HepG2 (cell line): ENCODE data around the gene RSBN1L. TPM values are rescaled to one million over a fixed set of nuclear protein-coding genes. Genes with fewer than 3 reads are reported as not detected.

Experiments
- ADNP ChIP-seq: sonication (generic); formaldehyde crosslinking; IDR thresholded peaks from 2 replicates; pipeline ENCODE4 v1.4.0; 2020; ENCODE audit warnings: missing genetic modification reagents
- CEBPZ ChIP-seq: IDR thresholded peaks from 2 replicates; pipeline ENCODE4 v1.6.1; 2012; ENCODE audit warnings: low read length, improper control_type of control experiment
- FOSL1 ChIP-seq: sonication (generic); formaldehyde crosslinking; IDR thresholded peaks from 2 replicates; pipeline ENCODE4 v1.9.0; 2021; ENCODE audit warnings: missing genetic modification reagents, borderline replicate concordance
- FOXO1 ChIP-seq: sonication (generic); formaldehyde crosslinking; IDR thresholded peaks from 2 replicates; pipeline ENCODE4 v1.4.0; 2020; ENCODE audit warnings: missing genetic modification reagents
- FOXP1 ChIP-seq, 2 experiments: fragments of 450-650 bp in 1 of 2; IDR thresholded peaks; 2 replicates each; pipeline ENCODE4 v1.6.1; 2017 to 2018; ENCODE audit warnings: antibody characterized with exemption in 1 of 2
- HOXA7 ChIP-seq: sonication (generic); formaldehyde crosslinking; IDR thresholded peaks from 2 replicates; pipeline ENCODE4 v1.8.1; 2022; ENCODE audit warnings: mild to moderate bottlenecking, missing genetic modification reagents, moderate library complexity
- MEF2D ChIP-seq: sonication (generic); formaldehyde crosslinking; IDR thresholded peaks from 2 replicates; pipeline ENCODE4 v1.5.1; 2020; ENCODE audit warnings: mild to moderate bottlenecking, missing genetic modification reagents
- MTA3 ChIP-seq: sonication (generic); formaldehyde crosslinking; IDR thresholded peaks from 2 replicates; pipeline ENCODE4 v1.4.0; 2020; ENCODE audit warnings: missing genetic modification reagents
- NR3C1 ChIP-seq: sonication (generic); formaldehyde crosslinking; IDR thresholded peaks from 2 replicates; pipeline ENCODE4 v1.4.0; 2020; ENCODE audit warnings: missing genetic modification reagents
- PCBP2 ChIP-seq: fragments of 200-400 bp; formaldehyde crosslinking; optimal IDR thresholded peaks from 2 replicates; pipeline ENCODE3; 2018; ENCODE audit warnings: low read length, low read depth; ENCODE audit not compliant: poor library complexity, severe bottlenecking
- RBFOX2 ChIP-seq: fragments of 200-400 bp; formaldehyde crosslinking; IDR thresholded peaks from 2 replicates; pipeline ENCODE4 v1.6.1; 2017; ENCODE audit warnings: low read depth, mild to moderate bottlenecking, low read length
- THAP7 ChIP-seq: sonication (generic); formaldehyde crosslinking; IDR thresholded peaks from 2 replicates; pipeline ENCODE4 v1.8.1; 2023; ENCODE audit warnings: mild to moderate bottlenecking, missing genetic modification reagents
- THAP8 ChIP-seq: sonication (generic); formaldehyde crosslinking; IDR thresholded peaks from 2 replicates; pipeline ENCODE4 v1.5.1; 2020; ENCODE audit warnings: missing genetic modification reagents, mild to moderate bottlenecking, borderline replicate concordance
- ZFP91 ChIP-seq: sonication (generic); formaldehyde crosslinking; IDR thresholded peaks from 2 replicates; pipeline ENCODE4 v1.9.0; 2022; ENCODE audit warnings: missing genetic modification reagents, mild to moderate bottlenecking, borderline replicate concordance
- ZNF207 ChIP-seq: fragments of 450-650 bp; IDR thresholded peaks from 2 replicates; pipeline ENCODE4 v1.6.1; 2016; ENCODE audit warnings: antibody characterized with exemption, borderline replicate concordance
- ZNF24 ChIP-seq: fragments of 450-650 bp; IDR thresholded peaks from 2 replicates; pipeline ENCODE4 v1.6.1; 2017; ENCODE audit warnings: antibody characterized with exemption, mild to moderate bottlenecking
- ZNF543 ChIP-seq: sonication (generic); formaldehyde crosslinking; IDR thresholded peaks from 2 replicates; pipeline ENCODE4 v1.4.0; 2020; ENCODE audit warnings: mild to moderate bottlenecking, missing genetic modification reagents
- ZNF546 ChIP-seq: sonication (generic); formaldehyde crosslinking; conservative IDR thresholded peaks from 2 replicates; pipeline ENCODE4 v1.8.1; 2023; ENCODE audit warnings: mild to moderate bottlenecking, missing genetic modification reagents
- ZNF567 ChIP-seq: sonication (generic); formaldehyde crosslinking; IDR thresholded peaks from 2 replicates; pipeline ENCODE4 v1.8.1; 2023; ENCODE audit warnings: mild to moderate bottlenecking, missing genetic modification reagents, borderline replicate concordance
- ZNF605 ChIP-seq: sonication (generic); formaldehyde crosslinking; IDR thresholded peaks from 2 replicates; pipeline ENCODE4 v1.8.0; 2022; ENCODE audit warnings: mild to moderate bottlenecking, missing genetic modification reagents
- ZNF607 ChIP-seq: sonication (generic); formaldehyde crosslinking; IDR thresholded peaks from 2 replicates; pipeline ENCODE4 v1.5.1; 2020; ENCODE audit warnings: missing genetic modification reagents, mild to moderate bottlenecking, borderline replicate concordance
- ZNF792 ChIP-seq: IDR thresholded peaks from 2 replicates; pipeline ENCODE4 v1.6.1; 2016
- ZNF839 ChIP-seq: sonication (generic); formaldehyde crosslinking; IDR thresholded peaks from 2 replicates; pipeline ENCODE4 v1.4.0; 2020; ENCODE audit warnings: missing genetic modification reagents, mild to moderate bottlenecking, borderline replicate concordance
- polyA plus RNA-seq, 8 experiments: library from polyadenylated mRNA; depleted of rRNA in 3 of 8; stranded (reverse) in 7 of 8; unstranded in 1 of 8; fragments of >200 nt; fragmentation: Illumina TruSeq in 4 of 8; extraction: Trizol in 4 of 8; gene quantifications; 2 replicates each; pipeline versions ENCODE4 v1.2.1 to v1.2.3, GENCODE V29; 2011 to 2016; ENCODE audit warnings: low read depth in 4 of 8, missing spikeins in 1 of 8, mixed read lengths in 1 of 8; ENCODE audit not compliant: insufficient read depth in 1 of 8
- total RNA-seq, 5 experiments: library from RNA; depleted of rRNA; stranded (reverse); fragments of >200 nt; fragmentation: Illumina TruSeq; extraction: Trizol; gene quantifications; 2 replicates each; pipeline ENCODE4 v1.2.3, GENCODE V29; 2016; ENCODE audit warnings: low read depth in 1 of 5

Gene RSBN1L
- total and polyA plus RNA-seq, 2 of the 13 experiments (the other 11 are each of a cell fraction or from before 2014, with no cell fraction given): 7.7 to 21.3 TPM

- no peak for TF ChIP-seq THAP7 (CRISPR knock-in tag)
- TF ChIP-seq ZNF543: no peak; the same call in 1 of the 2 replicates
- TF ChIP-seq RBFOX2: peak; percentile 62; the same call in 1 of the 2 replicates
- TF ChIP-seq FOSL1 (CRISPR knock-in tag): no peak
- peak; percentile 20; the same call in 1 of the 2 replicates for TF ChIP-seq ZNF839 (CRISPR knock-in tag)
- no peak for TF ChIP-seq ZNF605
- TF ChIP-seq THAP8 (CRISPR knock-in tag): peak; percentile 30; the same call in 1 of the 2 replicates
- TF ChIP-seq ZNF207: no peak
- TF ChIP-seq PCBP2: no peak
- TF ChIP-seq MEF2D: no peak
- no peak for TF ChIP-seq ZNF24
- TF ChIP-seq NR3C1 (CRISPR knock-in tag): no peak
- TF ChIP-seq FOXP1 (IDR thresholded peaks at IDR 0.05): no peak
- no peak for TF ChIP-seq FOXP1 (CRISPR knock-in tag; IDR thresholded peaks at IDR 0.05)
- no peak for TF ChIP-seq ZNF792 (CRISPR knock-in tag)
- TF ChIP-seq ZFP91: peak; percentile 50; the same call in 1 of the 2 replicates
- no peak for TF ChIP-seq ZNF567 (CRISPR knock-in tag)
- TF ChIP-seq FOXO1 (CRISPR knock-in tag): no peak; the same call in 1 of the 2 replicates
- no peak for TF ChIP-seq MTA3 (CRISPR knock-in tag)
- TF ChIP-seq ZNF607: no peak
- TF ChIP-seq CEBPZ: no peak
- no peak for TF ChIP-seq ZNF546
- no peak for TF ChIP-seq HOXA7 (CRISPR knock-in tag)
- no peak for TF ChIP-seq ADNP (CRISPR knock-in tag)
Measured at GRCh38 chr7:77696643-77697534, 630 bp downstream of the RSBN1L start (continued).
